ENCODE results near the gene GPR149.

GPR149 gene

GRCh38 chr3:154338008-154338407 is 92.0 kb downstream of the GPR149 start:
- DNase-seq: no peak

GRCh38 chr3:154334973-154335420 is 95.0 kb downstream of the GPR149 start:
- DNase-seq: no peak

- no peak for DNase-seq
Measured at GRCh38 chr3:154327871-154328270, 102.1 kb downstream of the GPR149 start.

- DNase-seq: no peak
Measured at GRCh38 chr3:154324919-154325318, 105.1 kb downstream of the GPR149 start.

GRCh38 chr3:154323891-154324738 is 105.9 kb downstream of the GPR149 start, which contains the start of gene DHX36:
Gene DHX36, minus strand, starts transcription at chr3:154324487. Its CDS starts 71 bp downstream, at chr3:154324416.
- peak; percentile 67 to 77 for DNase-seq

- DNase-seq: no peak
Measured at GRCh38 chr3:154316974-154317767, 112.8 kb downstream of the GPR149 start.

GRCh38 chr3:154314152-154314551 is 115.8 kb downstream of the GPR149 start:
- DNase-seq: no peak

- DNase-seq: no peak
Measured at GRCh38 chr3:154310840-154311239, 119.2 kb downstream of the GPR149 start.

GRCh38 chr3:154307363-154307762 is 122.6 kb downstream of the GPR149 start:
- DNase-seq: no peak

GRCh38 chr3:154304936-154305335 is 125.1 kb downstream of the GPR149 start:
- no peak for DNase-seq

- DNase-seq: no peak
Measured at GRCh38 chr3:154304116-154304786, 125.7 kb downstream of the GPR149 start.

- DNase-seq: no peak
Measured at GRCh38 chr3:154301561-154301960, 128.4 kb downstream of the GPR149 start.

GRCh38 chr3:154294016-154294415 is 136.0 kb downstream of the GPR149 start:
- DNase-seq: no peak

GRCh38 chr3:154290187-154290586 is 139.8 kb downstream of the GPR149 start:
- no peak for DNase-seq

Measured in NCI-H187 (cell line).